NCI-H146 (cell line): Measurements from ENCODE around the gene PIAS2.
"Not testable (repeated sequence)": the region's sequence is repeated elsewhere in the genome, so short reads cannot be mapped to it uniquely, and the experiment has no call there.

Source experiments
- DNase-seq: peaks from one replicate; lab custom pipeline; 2025; lab: John Stamatoyannopoulos, UW

Gene PIAS2

DNA sequence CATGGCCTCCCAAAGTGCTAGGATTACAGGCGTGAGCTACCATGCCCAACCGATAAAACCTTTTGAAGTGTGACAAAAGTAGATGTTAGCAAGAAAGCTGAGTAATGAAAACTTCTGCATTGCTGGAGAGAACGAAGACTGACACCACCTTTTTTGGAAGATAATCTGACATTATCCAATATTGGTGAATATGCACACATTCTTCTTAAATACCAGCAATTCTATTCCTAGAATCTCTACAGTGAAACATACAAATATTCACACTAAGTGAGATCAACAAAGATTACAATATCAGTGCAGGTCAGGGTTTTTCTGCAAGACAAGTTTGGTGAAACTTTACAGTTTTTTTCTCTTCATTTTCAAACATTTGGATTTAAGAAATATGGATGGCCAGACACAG, 7.8 kb downstream of the PIAS2 start:
- DNase-seq: no peak

DNA sequence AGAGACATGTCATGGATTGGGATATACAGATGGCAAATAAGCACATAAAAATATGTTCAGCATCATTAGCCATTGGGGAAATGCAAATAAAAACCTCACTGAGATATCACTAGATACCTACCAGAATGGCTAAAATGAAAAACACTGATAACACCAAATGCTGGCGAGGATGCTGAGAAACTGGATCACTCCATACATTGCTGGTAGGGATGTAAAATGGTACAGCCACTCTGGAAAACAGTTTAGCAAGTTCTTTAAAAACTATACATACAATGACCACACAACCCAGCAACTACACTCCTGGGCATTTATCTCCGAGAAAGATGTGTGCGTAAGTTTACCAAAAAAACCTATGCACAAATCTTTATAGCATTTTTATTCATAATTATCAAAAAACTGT, 13.9 kb downstream of the PIAS2 start:
- DNase-seq: no peak

DNA sequence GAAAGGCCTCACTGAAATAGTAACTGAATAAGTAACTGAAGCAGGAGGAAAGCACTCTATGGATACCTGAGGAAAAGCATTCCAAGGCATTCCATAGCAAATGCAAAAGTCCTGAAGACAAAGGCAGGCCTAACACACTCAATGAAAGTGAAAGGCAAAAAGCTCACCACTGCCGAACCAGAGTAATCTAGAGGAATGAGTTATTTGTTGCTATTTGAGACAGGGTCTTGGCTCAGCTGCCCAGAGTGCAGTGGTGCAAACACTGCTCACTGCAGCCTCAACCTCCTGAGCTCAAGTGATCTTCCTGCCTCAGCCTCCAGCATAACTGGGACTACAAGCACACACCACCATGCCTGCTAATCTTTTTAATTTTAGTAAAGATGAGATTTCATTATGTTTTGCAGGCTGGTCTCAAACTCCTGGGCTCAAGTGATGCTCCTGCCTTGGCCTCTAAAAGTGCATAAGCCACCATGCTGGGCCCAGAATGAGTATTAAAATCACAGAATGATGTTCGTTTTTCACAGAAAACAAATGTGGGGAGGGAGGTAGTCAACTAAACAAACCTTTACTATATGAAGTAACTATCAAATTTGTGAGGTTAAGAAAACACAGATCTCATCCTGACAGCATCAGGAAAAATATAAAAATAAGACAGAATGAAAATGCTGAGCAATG, 17.9 kb downstream of the PIAS2 start:
- no peak for DNase-seq

DNA sequence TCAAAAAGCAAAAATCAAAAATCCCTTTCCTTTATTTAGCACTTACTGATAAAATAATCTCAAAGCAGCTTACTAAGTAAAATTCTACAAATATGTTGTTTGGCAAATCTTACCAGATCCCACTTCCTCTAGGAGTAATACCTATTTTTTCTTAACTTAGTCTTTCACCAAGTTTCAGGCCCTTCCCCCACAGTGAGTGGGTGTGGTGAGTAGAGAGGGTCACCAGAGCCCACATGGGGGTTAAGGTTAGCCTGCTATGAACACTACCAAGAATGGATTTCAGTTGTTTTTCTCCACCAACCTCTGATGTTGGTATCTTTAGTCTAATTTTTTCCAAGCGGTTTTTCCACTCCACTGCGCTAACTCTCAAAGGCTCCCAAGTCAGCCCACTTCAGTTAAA, 23.2 kb downstream of the PIAS2 start:
- DNase-seq: no peak

DNA sequence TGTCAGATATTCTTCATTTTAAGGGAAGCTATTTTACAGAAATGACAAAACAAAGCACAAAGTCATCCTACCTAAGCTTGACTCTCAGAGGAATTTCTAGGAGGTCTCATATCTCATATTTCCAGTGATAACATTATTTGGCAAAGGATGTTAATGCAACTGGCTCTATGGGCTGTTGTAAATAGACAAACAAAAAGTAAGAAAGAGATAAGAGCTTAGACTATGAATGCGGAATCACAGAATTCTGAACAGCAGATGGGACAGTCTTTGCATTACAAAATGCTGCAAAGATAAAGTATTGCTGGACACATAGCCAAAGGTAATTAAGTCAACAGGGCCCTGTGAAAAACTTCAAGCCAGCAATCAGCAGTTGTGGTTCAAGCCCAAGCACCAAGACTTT, 23.9 kb downstream of the PIAS2 start:
- no peak for DNase-seq

GRCh38 chr18:46892842-46893241, 24.5 kb downstream of the PIAS2 start:
- no peak for DNase-seq

DNA sequence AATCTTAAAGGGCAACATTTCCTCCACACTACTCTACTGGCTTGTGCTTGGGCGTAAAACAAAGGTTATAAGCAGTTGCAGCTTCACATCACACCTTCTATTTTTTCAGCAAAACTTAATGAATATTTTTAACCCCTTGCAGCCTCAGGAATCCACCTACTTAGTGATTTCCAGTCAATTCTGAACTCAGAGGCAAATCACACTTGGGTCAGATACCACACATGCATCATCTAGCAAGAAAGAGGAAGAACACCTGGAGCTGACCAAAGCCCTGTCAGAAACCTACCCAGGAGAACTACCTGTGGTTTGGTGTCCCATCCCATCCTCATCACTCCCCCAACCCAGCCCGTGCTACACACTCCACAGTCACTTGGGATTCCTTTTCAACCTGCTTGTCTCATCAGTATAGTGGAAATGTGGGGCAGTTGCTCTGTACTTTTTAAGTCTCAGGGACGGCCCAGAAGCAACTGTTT, 25.5 kb downstream of the PIAS2 start:
- no peak for DNase-seq

- DNase-seq: no peak
Observed at GRCh38 chr18:46888965-46889364, 28.3 kb downstream of the PIAS2 start.

DNA sequence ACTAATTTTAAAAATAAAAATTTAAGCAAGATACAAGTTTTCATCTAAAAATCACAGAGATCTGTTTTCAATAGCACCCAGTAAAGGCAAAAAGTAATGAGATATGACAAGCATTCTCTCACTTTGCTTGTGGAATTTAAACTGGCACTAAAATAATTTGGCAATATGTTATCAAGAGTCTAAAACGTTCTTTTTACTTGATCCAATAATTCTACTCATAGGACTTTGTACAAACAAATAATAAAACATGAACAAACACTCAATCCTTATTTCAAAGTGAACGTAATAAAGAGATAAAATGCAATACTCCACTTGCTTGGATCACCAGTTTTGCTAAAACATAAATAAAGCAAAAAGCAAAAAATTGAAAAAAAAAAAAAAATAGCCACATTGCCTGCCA, 30.4 kb downstream of the PIAS2 start:
- DNase-seq: no peak

- DNase-seq: no peak
Observed at GRCh38 chr18:46883180-46883579, 34.1 kb downstream of the PIAS2 start.

DNA sequence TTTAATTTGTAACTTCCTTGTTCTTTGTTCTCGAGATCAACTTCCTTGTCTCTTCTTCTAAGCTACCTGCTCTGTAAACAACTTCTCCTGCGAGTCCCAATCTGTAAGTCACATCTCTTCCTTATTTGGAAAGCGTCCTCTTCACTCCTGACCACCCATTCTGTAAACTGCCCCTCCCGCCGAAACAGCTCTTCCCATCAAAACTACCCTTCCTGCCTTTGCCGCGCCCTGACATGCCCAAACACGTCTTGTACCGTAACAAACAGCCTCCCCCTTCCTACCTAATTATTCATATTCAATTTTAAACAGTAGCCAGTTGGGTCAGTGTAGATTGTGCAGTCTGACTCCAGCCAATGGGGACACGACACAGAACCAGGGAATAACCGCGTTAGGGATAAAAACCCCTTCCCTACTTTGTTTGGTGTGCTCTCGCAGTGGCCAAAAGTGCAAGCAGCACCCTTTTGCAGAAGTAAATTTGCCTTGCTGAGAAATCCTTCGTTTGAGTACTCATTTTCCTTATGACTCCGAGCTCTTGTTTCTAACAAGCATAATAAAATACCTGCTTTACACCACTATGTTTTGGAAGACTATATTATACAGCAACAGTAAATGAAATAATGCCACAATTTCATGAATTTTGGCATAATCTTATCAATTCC, 39.8 kb downstream of the PIAS2 start:
- no peak for DNase-seq

- DNase-seq: peak; percentile 9
Observed at GRCh38 chr18:46868169-46868921, 49.0 kb downstream of the PIAS2 start.

DNA sequence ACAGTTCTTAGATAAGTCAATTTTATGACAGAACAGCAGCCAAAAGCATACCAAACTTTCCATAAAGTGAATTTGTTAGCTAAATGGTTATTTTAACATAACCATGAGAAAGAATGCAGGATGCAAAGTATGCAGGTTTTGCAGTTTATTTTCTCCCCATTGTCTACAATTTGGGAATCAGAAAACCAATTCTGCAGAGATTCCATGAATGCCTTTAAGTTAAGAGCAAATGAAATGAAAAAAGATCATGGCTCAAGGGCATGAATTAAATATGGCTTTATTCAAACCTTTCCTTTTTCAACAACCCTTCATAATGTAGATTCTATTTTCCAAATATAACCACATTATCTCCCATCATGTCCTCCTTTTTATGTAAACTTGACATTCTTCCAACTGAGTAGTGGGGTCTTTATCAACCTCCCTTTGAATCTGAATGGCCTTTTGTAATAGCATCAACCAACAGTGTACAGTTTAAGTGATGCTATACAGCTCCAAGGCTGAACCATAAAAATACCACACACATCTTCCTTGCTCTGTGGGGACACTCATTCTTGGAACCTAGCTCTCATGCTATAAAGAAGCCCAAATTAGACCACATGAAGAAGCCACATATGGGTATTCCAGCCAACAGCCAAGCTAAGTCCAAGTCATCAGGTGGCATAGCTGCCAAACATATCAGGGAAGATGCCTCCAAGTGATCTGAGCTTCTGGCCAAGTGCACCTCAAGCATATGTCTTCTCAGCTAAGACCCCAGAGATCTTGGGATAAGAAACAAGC, 49.8 kb downstream of the PIAS2 start:
- no peak for DNase-seq

DNA sequence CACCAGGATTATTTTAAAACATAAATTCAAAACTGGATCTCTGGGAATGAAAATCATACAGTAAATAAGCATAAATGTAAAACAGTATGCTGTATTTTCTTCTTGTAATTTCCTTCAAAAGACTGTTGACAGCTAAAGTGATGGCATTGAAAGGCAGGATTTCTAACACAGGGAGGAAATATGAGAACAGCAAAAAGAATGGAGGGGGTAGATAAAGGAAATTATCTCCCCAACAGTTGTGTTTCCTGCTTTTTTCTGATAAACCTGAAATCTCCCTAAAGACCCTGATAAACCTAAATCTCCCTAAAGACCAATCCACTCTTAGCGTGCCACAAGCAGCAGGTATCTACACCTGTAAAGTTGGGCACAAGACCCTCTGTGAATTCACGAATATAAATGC, 50.8 kb downstream of the PIAS2 start:
- DNase-seq: no peak

GRCh38 chr18:46865245-46865644, 52.1 kb downstream of the PIAS2 start:
- DNase-seq: not testable (repeated sequence)

DNA sequence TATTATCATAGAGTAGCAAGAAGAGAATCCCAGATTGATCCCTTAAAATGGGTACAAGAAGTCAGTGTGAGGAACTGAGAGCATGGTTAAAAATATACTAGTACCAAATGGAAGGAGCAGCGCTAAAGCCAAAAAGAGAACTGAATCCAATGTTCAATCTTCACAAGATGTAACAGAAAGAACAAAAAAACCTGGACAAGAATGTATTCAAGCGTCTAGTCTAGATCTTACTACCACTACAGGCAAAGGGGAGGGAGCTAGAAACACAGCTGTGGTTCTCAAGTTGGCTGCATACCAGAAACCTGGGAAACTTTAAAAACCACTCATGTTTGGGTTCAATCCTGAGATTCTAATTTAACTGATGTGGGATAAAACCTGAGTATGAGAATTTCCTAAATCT, 57.5 kb downstream of the PIAS2 start:
- no peak for DNase-seq

- DNase-seq: no peak
Observed at GRCh38 chr18:46858290-46858689, 59.0 kb downstream of the PIAS2 start.

GRCh38 chr18:46856973-46857372, 60.3 kb downstream of the PIAS2 start:
- DNase-seq: no peak

- no peak for DNase-seq
Observed at GRCh38 chr18:46849007-46849406, 68.3 kb downstream of the PIAS2 start.

DNA sequence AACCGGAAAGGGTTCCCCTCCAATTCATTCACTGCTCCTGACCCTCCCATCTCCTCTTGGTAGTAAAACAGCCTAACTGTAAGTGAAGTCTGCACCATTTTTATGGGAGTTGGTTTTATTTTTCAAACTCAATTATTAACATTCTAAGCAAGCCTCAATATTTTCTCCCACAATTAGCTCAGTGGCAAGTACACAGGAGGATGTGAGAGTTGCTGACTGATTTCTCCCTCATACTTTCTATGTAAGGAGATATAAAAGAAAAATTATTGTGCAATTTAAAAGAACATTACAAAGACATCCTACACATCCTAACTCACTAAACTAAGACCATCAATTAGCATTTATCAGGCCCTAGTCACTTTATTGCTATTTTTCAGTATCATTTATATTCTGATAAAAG, 73.9 kb downstream of the PIAS2 start:
- no peak for DNase-seq

DNA sequence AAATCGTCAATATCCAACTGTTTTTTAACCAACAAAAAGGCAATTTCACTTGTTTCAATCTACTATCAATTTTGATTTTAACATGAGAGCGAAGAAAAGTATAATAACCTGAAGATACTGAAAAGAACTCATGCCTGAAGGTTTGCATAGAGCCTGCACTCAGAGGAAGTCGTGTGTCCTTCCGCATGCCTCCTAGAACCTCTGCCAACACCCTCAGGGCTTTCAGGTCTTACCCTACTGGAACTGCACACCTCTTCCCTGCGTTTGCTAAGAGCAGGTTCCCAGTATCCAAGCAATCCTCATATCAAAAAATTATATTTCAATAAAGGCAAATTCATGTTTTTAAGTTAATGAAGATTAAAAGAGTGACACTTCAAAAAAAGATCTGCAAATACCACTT, 74.7 kb downstream of the PIAS2 start:
- no peak for DNase-seq

GRCh38 chr18:46833899-46834298, 83.4 kb downstream of the PIAS2 start:
- DNase-seq: no peak
